Lower lobe of right lung (tissue), 2 donors: ENCODE data around the gene CDT1. TPM values are rescaled to one million over a fixed set of nuclear protein-coding genes. Genes with fewer than 3 reads are reported as not detected.
"Not testable (repeated sequence)": the region's sequence is repeated elsewhere in the genome, so short reads cannot be mapped to it uniquely, and the experiment has no call there.

ENCODE experiments used
- ATAC-seq, 2 donors: fragments of 200-7000 bp; cut with Tn5 transposase; one replicate each; pipeline ENCODE4 v1.9.1; 2020 to 2022; ENCODE audit warnings: mild to moderate bottlenecking in 2 of 2, moderate library complexity in 2 of 2
- DNase-seq: peaks from one replicate; pipeline ENCODE4 v3.0.0-alpha.2; 2020
- H3K27ac ChIP-seq: fragments of 200-600 bp; one replicate; pipeline ENCODE4 v1.8.0; 2022
- H3K27me3 ChIP-seq: fragments of 200-600 bp; one replicate; pipeline ENCODE4 v1.8.0; 2022; ENCODE audit warnings: low read depth
- H3K36me3 ChIP-seq: fragments of 200-600 bp; one replicate; pipeline ENCODE4 v1.8.0; 2022; ENCODE audit warnings: mild to moderate bottlenecking
- H3K4me1 ChIP-seq: fragments of 200-600 bp; one replicate; pipeline ENCODE4 v1.8.0; 2022
- H3K4me3 ChIP-seq: fragments of 200-600 bp; one replicate; pipeline ENCODE4 v1.8.0; 2022; ENCODE audit warnings: mild to moderate bottlenecking
- H3K9me3 ChIP-seq: fragments of 200-600 bp; one replicate; pipeline ENCODE4 v1.8.0; 2022
- intact Hi-C: fragments of 100-400 bp; cut with DNase I; formaldehyde crosslinking; loops from one replicate; pipeline ENCODE4 v1.11.0; 2022
- total RNA-seq: library from RNA; stranded (reverse); fragmentation: NEBNext Ultra II Directional; extraction: Animal tissue kit (Norgen Biotek cat#: 25700); gene quantifications from one replicate; pipeline ENCODE4 v1.2.1, GENCODE V29; 2021
- TF ChIP-seq, protein P1 (sequence below): fragments of 200-600 bp; IDR thresholded peaks from one replicate; pipeline ENCODE4 v1.8.0; 2022; ENCODE audit warnings: antibody characterized with exemption, mild to moderate bottlenecking
- donor health status: DM: no; HTN: yes; CAD: no; lungs with severe emphysema.

The CDT1 gene
- total RNA-seq, 1 donor from 2014 or later = 3.5 TPM

DNA sequence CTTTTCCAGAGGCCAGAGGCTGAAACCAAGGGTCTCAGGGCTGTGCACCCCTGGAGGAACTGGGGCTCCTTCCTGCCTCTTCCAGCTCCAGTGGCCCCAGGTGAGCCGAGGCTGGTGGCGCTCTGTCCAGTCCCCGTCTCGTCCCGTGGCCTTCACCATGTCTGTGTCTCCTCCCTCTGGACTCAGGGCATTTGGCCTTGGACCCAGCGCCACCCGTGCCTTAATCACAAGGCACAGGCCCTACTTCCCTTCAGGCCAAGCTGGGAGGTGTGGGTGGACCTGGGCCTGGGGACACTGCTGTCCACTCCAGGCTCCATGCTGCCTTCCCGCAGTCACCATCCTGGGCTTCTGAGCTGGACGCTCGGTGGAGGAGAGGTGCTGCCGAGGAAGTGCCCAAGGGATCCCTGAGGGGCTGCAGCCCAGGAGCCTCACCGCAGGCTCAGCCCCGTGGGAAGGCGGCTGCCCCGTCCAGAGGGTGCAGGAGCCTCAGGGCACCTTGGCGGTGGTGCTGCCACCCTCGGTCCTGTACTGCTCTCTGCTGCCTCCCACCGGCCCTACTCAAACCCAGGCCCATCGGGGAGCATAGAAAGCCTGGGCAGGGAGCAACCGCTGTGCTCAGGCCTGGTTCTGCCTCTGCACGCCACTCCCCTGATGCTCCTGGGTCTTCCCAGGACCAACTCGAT is 17.7 kb downstream of the CDT1 start:
- H3K9me3 ChIP-seq = no peaks in the 10 kb centered on the region
- TF ChIP-seq, protein P1, sequence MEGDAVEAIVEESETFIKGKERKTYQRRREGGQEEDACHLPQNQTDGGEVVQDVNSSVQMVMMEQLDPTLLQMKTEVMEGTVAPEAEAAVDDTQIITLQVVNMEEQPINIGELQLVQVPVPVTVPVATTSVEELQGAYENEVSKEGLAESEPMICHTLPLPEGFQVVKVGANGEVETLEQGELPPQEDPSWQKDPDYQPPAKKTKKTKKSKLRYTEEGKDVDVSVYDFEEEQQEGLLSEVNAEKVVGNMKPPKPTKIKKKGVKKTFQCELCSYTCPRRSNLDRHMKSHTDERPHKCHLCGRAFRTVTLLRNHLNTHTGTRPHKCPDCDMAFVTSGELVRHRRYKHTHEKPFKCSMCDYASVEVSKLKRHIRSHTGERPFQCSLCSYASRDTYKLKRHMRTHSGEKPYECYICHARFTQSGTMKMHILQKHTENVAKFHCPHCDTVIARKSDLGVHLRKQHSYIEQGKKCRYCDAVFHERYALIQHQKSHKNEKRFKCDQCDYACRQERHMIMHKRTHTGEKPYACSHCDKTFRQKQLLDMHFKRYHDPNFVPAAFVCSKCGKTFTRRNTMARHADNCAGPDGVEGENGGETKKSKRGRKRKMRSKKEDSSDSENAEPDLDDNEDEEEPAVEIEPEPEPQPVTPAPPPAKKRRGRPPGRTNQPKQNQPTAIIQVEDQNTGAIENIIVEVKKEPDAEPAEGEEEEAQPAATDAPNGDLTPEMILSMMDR = no peak
- DNase-seq (no peak), ATAC-seq (no peak)
- peaks cover 31% of the 10 kb centered on the region for H3K36me3 ChIP-seq
- no peak overlapping the region for H3K27ac ChIP-seq
- intact Hi-C loops = no loop called here
- no peak overlapping the region for H3K4me3 ChIP-seq
- no peaks in the 10 kb centered on the region for H3K4me1 ChIP-seq
- H3K27me3 ChIP-seq = no peaks in the 10 kb centered on the region

DNA sequence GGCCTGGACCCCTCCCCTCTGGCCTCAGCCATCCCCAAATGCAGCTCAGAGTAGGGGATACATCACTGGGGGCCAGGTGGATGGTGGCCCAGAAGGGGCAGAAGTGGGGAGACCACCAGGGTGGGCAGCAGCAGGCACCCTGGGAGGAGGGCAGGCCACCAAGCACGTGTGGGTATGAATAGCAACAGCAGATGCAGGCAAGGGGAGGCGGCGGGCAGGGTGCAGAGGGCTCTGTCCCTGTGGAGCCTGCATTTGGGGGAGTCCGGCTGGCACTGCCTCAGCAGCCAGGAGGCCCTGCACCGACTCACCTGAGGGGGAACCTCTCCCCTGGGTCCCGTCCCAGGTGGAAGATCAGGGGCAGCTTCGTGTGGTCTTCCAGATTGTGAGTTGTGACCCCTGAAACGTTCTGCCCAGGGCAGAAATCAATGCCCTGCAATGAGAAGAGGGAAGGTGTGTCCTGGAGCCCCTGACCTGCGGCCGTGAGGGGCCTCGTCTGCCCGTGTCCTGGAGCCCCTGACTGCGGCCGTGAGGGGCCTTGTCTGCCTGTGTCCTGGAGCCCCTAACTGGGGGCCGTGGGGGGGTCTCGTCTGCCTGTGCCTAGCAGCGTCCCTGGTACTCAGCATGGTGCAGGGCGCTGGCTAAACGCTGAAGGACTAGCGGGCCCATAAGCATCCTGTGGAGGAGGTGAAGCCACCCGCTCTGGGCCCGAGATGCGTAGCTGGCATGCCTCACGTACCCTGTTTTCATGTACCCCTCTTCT is 18.9 kb downstream of the CDT1 start:
- ATAC-seq = no peak
- intact Hi-C loops = no loop called here
- Histone ChIP-seq H3K4me3 (no peak overlapping the region), H3K27me3 (no peaks in the 10 kb centered on the region), H3K4me1 (no peaks in the 10 kb centered on the region), H3K36me3 (peaks cover 40% of the 10 kb centered on the region), H3K9me3 (no peaks in the 10 kb centered on the region), H3K27ac (no peak overlapping the region)
- no peak for DNase-seq
- TF ChIP-seq, protein P1 = no peak

DNA sequence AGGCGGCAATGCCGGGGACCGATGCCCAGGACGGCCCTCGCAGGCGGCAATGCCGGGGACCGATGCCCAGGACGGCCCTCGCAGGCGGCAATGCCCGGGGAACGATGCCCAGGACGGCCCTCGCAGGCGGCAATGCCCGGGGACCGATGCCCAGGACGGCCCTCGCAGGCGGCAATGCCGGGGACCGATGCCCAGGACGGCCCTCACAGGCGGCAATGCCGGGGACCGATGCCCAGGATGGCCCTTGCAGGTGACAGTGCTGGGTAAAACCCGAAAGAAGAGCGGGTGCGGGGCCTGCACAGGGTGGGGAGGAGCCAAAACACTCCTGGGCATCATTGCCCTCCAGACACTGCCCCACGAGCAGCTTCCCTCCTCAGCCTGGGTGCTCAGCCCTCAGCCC is 20.1 kb downstream of the CDT1 start:
- H3K4me3 ChIP-seq, H3K4me1 ChIP-seq, intact Hi-C loops, DNase-seq, H3K27me3 ChIP-seq, H3K9me3 ChIP-seq, ATAC-seq, H3K27ac ChIP-seq: not testable (repeated sequence)
- peaks cover 51% of the 10 kb centered on the region for H3K36me3 ChIP-seq

DNA sequence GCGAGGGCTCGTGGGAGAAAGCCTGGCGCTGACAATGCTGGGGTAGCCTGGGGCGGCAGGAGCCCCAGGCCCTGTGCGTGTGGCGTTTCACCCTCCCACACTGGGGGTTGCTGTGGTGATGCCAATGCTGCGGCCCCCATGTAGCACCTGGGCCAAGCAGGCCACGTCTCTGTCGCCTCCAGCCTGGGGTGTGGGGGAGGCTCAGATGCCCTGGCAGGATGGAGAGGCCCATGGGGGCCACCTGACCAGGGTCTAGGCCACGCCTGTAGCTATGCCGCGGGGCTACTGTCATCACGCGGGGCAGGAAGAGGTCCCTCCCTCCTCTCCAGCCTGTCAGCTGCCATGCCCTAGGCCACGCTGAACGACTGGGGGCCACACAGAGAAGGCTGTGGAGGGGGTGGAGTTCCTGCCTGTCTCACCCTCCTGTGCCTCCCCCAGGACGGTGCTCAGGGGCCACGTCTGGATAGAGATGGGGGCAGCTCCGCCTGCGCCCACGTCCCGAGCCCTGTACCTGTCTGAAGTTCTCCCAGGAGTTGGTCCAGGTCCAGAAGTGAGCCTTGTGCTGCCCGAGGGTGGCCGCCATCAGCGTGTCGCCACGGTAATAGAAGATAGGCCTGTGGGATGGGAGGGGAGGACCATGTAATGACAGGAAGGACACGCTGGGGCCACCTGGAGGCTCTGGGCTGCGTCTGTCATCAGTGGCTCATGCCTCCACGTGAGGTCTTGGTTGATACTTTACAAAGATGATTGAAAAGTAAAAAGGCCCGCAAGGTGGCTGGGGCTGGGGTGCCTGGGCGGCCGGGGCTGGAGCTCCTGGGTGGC is 20.9 kb downstream of the CDT1 start:
- H3K9me3 ChIP-seq = no peaks in the 10 kb centered on the region
- H3K4me1 ChIP-seq = no peaks in the 10 kb centered on the region
- intact Hi-C loops = no loop called here
- H3K4me3 ChIP-seq = no peak overlapping the region
- H3K36me3 ChIP-seq = peaks cover 52% of the 10 kb centered on the region
- H3K27ac ChIP-seq = no peak overlapping the region
- no peak for DNase-seq
- TF ChIP-seq, protein P1 = no peak
- no peaks in the 10 kb centered on the region for H3K27me3 ChIP-seq
- ATAC-seq = no peak

DNA sequence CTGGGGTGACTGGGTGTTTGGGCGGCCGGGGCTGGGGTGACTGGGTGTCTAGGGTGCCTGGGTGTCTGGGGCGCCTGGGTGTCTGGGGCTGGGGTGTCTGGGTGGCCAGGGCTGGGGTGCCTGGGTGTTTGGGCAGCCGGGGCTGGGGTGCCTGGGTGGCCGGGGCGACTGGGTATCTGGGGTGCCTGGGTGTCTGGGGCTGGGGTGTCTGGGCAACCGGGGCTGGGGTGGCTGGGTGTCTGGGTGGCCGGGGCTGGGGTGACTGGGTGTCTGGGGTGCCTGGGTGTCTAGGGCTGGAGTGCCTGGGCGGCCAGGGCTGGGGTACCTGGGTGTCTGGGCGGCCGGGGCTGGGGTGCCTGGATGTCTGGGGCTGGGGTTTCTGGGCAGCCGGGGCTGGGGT is 21.6 kb downstream of the CDT1 start:
- Histone ChIP-seq H3K4me1 (no peaks in the 10 kb centered on the region), H3K27me3 (no peaks in the 10 kb centered on the region), H3K4me3 (no peak overlapping the region), H3K9me3 (no peaks in the 10 kb centered on the region), H3K27ac (no peak overlapping the region), H3K36me3 (peaks cover 52% of the 10 kb centered on the region)
- DNase-seq (no peak), ATAC-seq (no peak)
- intact Hi-C loops = no loop called here
- TF ChIP-seq, protein P1 = no peak
